Upper lobe of left lung (tissue), 4 donors: Measurements from ENCODE around the gene ST3GAL5.

Experiments used
- POLR2A ChIP-seq, 4 donors: fragments of 450-650 bp; IDR thresholded peaks; one replicate each; pipeline ENCODE4 v1.5.1; 2016 to 2017; ENCODE audit warnings: antibody characterized with exemption in 4 of 4, mild to moderate bottlenecking in 2 of 4
- POLR2AphosphoS5 ChIP-seq, 2 donors: sonication (generic); formaldehyde crosslinking; IDR thresholded peaks; one replicate each; pipeline ENCODE4 v1.5.1; 2017; ENCODE audit warnings: antibody characterized with exemption in 2 of 2

DNA sequence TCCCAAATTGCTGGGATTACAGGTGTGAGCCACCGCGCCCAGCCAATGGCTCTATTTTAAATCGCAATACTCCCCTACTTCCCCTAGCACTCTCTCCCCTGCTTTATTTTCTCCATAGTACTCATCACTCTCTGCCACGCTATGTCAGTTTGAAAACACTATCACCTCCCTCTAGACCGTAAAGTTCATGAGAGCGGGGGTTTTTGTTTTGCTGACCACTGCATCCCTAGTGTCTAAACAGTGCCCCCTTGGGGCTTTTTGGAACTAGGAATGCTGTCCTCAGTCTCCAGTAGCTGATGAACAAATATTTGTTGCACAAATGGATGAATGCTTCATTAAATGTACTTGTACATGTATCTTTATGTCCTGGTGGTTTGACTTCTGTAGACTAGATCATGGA is 90.9 kb downstream of the ST3GAL5 start:
- TF ChIP-seq POLR2A (IDR thresholded peaks at IDR 0.05) (no peak), POLR2AphosphoS5 (IDR thresholded peaks at IDR 0.05) (no peak)
